ENCODE results near the gene CTDSP1. TPM values are rescaled to one million over a fixed set of nuclear protein-coding genes. Genes with fewer than 3 reads are reported as not detected.

CTDSP1 gene
- polyA plus RNA-seq, 2 of the 4 experiments (the other 2 are of a cell fraction): 39.5 to 50.3 TPM

DNA sequence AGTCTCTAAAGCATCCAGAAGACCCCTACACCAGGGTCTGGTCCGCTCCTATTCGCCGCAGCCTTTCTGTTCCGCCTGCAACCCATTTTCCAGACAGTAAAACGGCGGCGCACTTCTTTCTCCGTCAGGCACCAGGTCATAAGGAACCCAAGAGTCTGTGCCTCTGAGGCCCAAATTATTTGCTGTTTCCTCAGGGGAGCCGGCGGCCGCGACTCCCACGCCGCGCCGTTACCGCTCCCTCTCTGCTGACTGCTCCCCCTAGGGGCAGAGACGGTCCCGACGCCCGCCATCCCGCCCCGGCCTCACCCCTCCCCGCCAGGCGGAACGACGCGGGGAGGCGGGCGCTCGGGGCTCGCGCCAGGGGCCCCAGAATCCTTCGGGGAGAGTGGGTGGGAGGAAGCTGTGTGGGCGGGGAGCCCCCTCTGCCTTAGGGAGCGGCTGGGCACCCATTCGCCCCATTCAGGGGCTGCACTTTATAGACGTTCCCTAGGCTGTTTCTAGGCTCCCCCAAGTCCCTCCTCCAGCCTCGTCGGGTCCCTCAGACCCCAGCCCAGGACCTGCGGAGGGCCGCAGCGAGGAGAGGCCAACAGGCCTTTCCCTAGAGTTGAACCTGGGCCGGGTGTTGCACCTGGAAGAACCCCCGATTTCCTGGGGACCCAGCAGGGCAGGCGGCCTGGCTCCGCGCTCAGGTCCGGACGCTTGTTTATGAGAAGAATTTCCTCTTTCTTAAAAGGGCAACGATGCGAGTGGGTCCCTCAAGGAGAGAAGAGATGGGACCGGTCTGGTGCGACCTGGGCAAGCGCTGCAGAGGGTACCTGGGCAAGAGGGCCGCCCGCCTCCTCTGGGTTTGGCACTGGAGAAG lies 3.6 kb upstream of the CTDSP1 start (continued):
- TF ChIP-seq, protein P1, sequence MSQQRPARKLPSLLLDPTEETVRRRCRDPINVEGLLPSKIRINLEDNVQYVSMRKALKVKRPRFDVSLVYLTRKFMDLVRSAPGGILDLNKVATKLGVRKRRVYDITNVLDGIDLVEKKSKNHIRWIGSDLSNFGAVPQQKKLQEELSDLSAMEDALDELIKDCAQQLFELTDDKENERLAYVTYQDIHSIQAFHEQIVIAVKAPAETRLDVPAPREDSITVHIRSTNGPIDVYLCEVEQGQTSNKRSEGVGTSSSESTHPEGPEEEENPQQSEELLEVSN (IDR thresholded peaks at IDR 0.05; ENCODE audit: borderline replicate concordance, low read depth): peak; percentile 51; the same call in 1 of the 2 replicates
- no peak for TF ChIP-seq TFCP2L1 (CRISPR knock-in tag; IDR thresholded peaks at IDR 0.05)

DNA sequence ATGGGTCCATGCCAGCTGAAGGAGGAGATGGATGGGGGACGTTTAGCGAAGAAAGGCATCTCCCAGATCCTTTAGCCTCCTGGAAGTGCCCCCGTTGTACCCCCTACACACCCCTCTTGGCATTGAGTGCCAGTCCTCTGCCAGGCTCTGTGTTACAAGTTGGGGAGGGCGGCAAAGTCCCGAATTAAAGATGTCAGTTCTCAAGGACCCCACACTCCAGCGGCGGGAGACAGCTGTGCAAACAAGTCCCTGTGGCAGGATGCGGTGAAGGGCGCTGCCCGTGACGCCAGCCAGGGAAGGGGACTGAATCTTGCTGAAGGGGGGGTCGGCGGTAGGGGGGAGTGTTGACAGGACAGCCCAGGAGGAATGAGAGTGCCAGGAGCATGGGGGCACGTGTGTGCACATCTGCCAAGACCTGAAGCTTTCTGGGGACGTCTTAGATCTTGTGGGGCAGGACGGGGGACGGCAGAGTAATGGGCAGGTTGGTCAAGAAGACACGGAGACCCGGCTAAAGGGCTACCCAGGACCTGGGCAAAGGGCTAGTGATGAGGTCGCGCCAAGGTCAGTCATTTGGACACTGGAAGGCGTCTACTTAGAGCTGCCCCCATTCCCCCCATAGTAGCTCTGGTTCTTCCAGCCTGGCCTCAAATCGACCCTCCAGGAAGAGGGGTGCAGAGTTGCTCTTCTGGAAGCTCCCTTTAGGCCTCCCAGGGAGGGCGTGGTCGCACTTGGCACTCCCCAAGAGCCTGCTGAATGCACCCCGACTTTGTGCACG lies 2.8 kb upstream of the CTDSP1 start:
- Histone ChIP-seq H3K9me3 (no peaks in the 10 kb centered on the region), H3K27ac (peak overlapping the region; percentile 98 to 100), H3K4me3 (peak overlapping the region; percentile 94), H3K4me2 (peak overlapping the region; percentile 90), H3K4me1 (peaks cover 37% of the 10 kb centered on the region)
- POLR2A ChIA-PET: interaction anchor here (0.5 to 2.3 kb wide), 7 partner anchors 8 to 94 kb away, joined by 3 to 7 read pairs (median 4); partner anchors contain the start of gene CATIP
- no peak for FAIRE-seq
- CTCF ChIA-PET: interaction anchor here (0.6 to 4.4 kb wide), 27 partner anchors 7 to 480 kb away, joined by 3 to 24 read pairs (median 4); partner anchors contain the start of genes AAMP, CATIP, PNKD and TMBIM1
- TF ChIP-seq KDM5A (IDR thresholded peaks at IDR 0.05): no peak
- peak; percentile 15; the same call in 1 of the 2 replicates for TF ChIP-seq GATA3 (IDR thresholded peaks at IDR 0.05; ENCODE audit: borderline replicate concordance)
- peak; percentile 1; the same call in 1 of the 2 replicates for TF ChIP-seq POLR2A (IDR thresholded peaks at IDR 0.05; ENCODE audit: low read length)
- TF ChIP-seq, protein P1 (IDR thresholded peaks at IDR 0.05; ENCODE audit: borderline replicate concordance, low read depth): 0 out of 2 replicates have a peak, but pooled peaks have one; percentile 19
- ATAC-seq: peak; percentile 1 to 3; a peak in 4 of 6 replicates
- 2% methylated on average over 15 of the region's 27 CpGs for WGBS (ENCODE audit: missing lambda C conversion rate)
- peak; percentile 23 to 76 for DNase-seq (ENCODE audit: low read depth in 1 of 2, low spot score in 1 of 2)

DNA sequence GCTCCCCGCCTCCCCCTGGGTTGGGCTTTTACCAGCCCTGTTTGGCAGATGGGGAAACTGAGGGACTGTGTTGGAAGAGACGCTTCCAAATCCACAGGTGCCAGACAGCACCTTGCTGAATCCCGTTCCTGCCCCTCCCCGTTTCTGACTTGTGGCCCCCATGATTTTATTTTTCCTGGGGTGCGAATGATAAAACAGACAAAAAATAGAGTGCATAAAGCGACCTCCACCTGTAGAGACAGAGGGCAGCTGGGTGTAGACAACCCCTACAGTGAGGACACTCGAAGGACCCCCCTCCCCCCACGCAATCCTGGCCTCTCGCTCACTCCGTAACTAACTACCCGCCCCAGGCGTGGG lies 2.2 kb upstream of the CTDSP1 start:
- Histone ChIP-seq H3K27ac (peak overlapping the region; percentile 98 to 100), H3K4me1 (peaks cover 39% of the 10 kb centered on the region), H3K4me2 (peak overlapping the region; percentile 90), H3K9me3 (no peaks in the 10 kb centered on the region), H3K4me3 (peak overlapping the region; percentile 94)
- DNase-seq (ENCODE audit: low read depth in 1 of 2, low spot score in 1 of 2): no peak
- 6% methylated on average over 12 of the region's 12 CpGs for WGBS (ENCODE audit: missing lambda C conversion rate)
- ChIA-PET CTCF (interaction anchor here (0.9 to 4.4 kb wide), 7 partner anchors 7 to 450 kb away, joined by 3 to 24 read pairs (median 7); partner anchors contain the start of genes AAMP and PNKD), POLR2A (interaction anchor here (2.3 kb wide), 1 partner anchor 9 kb away, joined by 7 read pairs; no protein-coding TSS in a partner anchor)
- FAIRE-seq: no peak
- no peak for ATAC-seq
- no peak for TF ChIP-seq TFCP2L1 (CRISPR knock-in tag; IDR thresholded peaks at IDR 0.05)
- no peak for TF ChIP-seq EP300 (IDR thresholded peaks at IDR 0.05)
- TF ChIP-seq CHD4 (IDR thresholded peaks at IDR 0.05; ENCODE audit: borderline replicate concordance): no peak
- no peak for TF ChIP-seq NFE2L2 (conservative IDR thresholded peaks at IDR 0.05; ENCODE audit: low read length)
- TF ChIP-seq NPAS2 (CRISPR knock-in tag; IDR thresholded peaks at IDR 0.05; ENCODE audit: borderline replicate concordance): no peak
- no peak for TF ChIP-seq MAFK (IDR thresholded peaks at IDR 0.05; ENCODE audit: partially characterized antibody)
- TF ChIP-seq, protein P2, sequence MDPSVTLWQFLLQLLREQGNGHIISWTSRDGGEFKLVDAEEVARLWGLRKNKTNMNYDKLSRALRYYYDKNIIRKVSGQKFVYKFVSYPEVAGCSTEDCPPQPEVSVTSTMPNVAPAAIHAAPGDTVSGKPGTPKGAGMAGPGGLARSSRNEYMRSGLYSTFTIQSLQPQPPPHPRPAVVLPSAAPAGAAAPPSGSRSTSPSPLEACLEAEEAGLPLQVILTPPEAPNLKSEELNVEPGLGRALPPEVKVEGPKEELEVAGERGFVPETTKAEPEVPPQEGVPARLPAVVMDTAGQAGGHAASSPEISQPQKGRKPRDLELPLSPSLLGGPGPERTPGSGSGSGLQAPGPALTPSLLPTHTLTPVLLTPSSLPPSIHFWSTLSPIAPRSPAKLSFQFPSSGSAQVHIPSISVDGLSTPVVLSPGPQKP (IDR thresholded peaks at IDR 0.05; ENCODE audit: low read depth, low read length): no peak
- no peak for TF ChIP-seq POLR2AphosphoS2 (conservative IDR thresholded peaks at IDR 0.05; ENCODE audit: low read length)
- no peak for TF ChIP-seq CHD2 (IDR thresholded peaks at IDR 0.05; ENCODE audit: low read length, partially characterized antibody)
- no peak for TF ChIP-seq CEBPB (IDR thresholded peaks at IDR 0.05)
- TF ChIP-seq, protein P3, sequence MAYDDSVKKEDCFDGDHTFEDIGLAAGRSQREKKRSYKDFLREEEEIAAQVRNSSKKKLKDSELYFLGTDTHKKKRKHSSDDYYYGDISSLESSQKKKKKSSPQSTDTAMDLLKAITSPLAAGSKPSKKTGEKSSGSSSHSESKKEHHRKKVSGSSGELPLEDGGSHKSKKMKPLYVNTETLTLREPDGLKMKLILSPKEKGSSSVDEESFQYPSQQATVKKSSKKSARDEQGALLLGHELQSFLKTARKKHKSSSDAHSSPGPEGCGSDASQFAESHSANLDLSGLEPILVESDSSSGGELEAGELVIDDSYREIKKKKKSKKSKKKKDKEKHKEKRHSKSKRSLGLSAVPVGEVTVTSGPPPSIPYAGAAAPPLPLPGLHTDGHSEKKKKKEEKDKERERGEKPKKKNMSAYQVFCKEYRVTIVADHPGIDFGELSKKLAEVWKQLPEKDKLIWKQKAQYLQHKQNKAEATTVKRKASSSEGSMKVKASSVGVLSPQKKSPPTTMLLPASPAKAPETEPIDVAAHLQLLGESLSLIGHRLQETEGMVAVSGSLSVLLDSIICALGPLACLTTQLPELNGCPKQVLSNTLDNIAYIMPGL (CRISPR knock-in tag; IDR thresholded peaks at IDR 0.05; ENCODE audit: borderline replicate concordance): no peak
- TF ChIP-seq POLR2A (IDR thresholded peaks at IDR 0.05; ENCODE audit: low read length): no peak
- no peak for TF ChIP-seq HOXB13 (CRISPR knock-in tag; IDR thresholded peaks at IDR 0.05; ENCODE audit: low read depth)
- TF ChIP-seq, protein P4, sequence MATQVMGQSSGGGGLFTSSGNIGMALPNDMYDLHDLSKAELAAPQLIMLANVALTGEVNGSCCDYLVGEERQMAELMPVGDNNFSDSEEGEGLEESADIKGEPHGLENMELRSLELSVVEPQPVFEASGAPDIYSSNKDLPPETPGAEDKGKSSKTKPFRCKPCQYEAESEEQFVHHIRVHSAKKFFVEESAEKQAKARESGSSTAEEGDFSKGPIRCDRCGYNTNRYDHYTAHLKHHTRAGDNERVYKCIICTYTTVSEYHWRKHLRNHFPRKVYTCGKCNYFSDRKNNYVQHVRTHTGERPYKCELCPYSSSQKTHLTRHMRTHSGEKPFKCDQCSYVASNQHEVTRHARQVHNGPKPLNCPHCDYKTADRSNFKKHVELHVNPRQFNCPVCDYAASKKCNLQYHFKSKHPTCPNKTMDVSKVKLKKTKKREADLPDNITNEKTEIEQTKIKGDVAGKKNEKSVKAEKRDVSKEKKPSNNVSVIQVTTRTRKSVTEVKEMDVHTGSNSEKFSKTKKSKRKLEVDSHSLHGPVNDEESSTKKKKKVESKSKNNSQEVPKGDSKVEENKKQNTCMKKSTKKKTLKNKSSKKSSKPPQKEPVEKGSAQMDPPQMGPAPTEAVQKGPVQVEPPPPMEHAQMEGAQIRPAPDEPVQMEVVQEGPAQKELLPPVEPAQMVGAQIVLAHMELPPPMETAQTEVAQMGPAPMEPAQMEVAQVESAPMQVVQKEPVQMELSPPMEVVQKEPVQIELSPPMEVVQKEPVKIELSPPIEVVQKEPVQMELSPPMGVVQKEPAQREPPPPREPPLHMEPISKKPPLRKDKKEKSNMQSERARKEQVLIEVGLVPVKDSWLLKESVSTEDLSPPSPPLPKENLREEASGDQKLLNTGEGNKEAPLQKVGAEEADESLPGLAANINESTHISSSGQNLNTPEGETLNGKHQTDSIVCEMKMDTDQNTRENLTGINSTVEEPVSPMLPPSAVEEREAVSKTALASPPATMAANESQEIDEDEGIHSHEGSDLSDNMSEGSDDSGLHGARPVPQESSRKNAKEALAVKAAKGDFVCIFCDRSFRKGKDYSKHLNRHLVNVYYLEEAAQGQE (IDR thresholded peaks at IDR 0.05): no peak
- no peak for TF ChIP-seq FOSB (CRISPR knock-in tag; IDR thresholded peaks at IDR 0.05)
- no peak for TF ChIP-seq EHMT2 (IDR thresholded peaks at IDR 0.05; ENCODE audit: low read depth)
- no peak for TF ChIP-seq FOSL2 (IDR thresholded peaks at IDR 0.05)
- no peak for TF ChIP-seq FOSL2 (CRISPR knock-in tag; IDR thresholded peaks at IDR 0.05)
- TF ChIP-seq ESRRA (IDR thresholded peaks at IDR 0.05; ENCODE audit: borderline replicate concordance, low read length): no peak
